Gastrocnemius medialis (tissue), 4 donors: ENCODE measurements around the gene MACROD2. TPM values are rescaled to one million over a fixed set of nuclear protein-coding genes. Genes with fewer than 3 reads are reported as not detected.

ENCODE experiments used
- ATAC-seq, 2 donors: fragments of 150-250 bp; one replicate each; pipeline ENCODE4 v1.9.1; 2016
- DNase-seq, 2 donors: peaks; one replicate each; pipeline ENCODE4 v3.0.0-alpha.2; 2019
- H3K27ac ChIP-seq, 4 donors: fragments of 200-600 bp; sonication (generic); 1 replicate in 1 of 4; 2 replicates in 3 of 4; pipeline ENCODE4 v1.5.1; 2016 to 2018; ENCODE audit warnings: mild to moderate bottlenecking in 2 of 4, moderate library complexity in 1 of 4
- H3K27me3 ChIP-seq, 3 donors: fragments of 200-600 bp; sonication (generic) in 2 of 3; 1 replicate in 1 of 3; 2 replicates in 2 of 3; pipeline versions ENCODE4 v1.5.1 to v1.6.0; 2016 to 2019; ENCODE audit warnings: mild to moderate bottlenecking in 1 of 3, moderate library complexity in 1 of 3
- H3K36me3 ChIP-seq, 2 donors: fragments of 200-600 bp; sonication (generic) in 1 of 2; one replicate each; pipeline ENCODE4 v1.5.1; 2017 to 2018
- H3K4me1 ChIP-seq, 2 donors: fragments of 200-600 bp; sonication (generic) in 1 of 2; one replicate each; pipeline ENCODE4 v1.5.1; 2016 to 2017; ENCODE audit warnings: mild to moderate bottlenecking in 2 of 2
- H3K4me3 ChIP-seq, 4 donors: fragments of 200-600 bp; sonication (generic) in 3 of 4; 1 replicate in 1 of 4; 2 replicates in 3 of 4; pipeline ENCODE4 v1.5.1; 2016 to 2019; ENCODE audit warnings: mild to moderate bottlenecking in 2 of 4
- H3K9me3 ChIP-seq, 3 donors: fragments of 200-600 bp; sonication (generic) in 2 of 3; 1 replicate in 1 of 3; 2 replicates in 2 of 3; pipeline ENCODE4 v1.5.1; 2016 to 2019
- POLR2A ChIP-seq, 2 donors: fragments of 450-650 bp; IDR thresholded peaks; one replicate each; pipeline ENCODE4 v1.6.1; 2017; ENCODE audit warnings: antibody characterized with exemption in 2 of 2, mild to moderate bottlenecking in 2 of 2, moderate library complexity in 2 of 2
- in situ Hi-C, 4 donors: fragments of 200-750 bp; cut with MboI; loops; one replicate each; pipeline versions ENCODE4 v1.15.0 to v1.8.0; 2017; ENCODE audit warnings: low sequenced_read_pairs in 4 of 4
- intact Hi-C: fragments of 100-400 bp; cut with DNase I; formaldehyde crosslinking; loops from one replicate; pipeline ENCODE4 v1.15.1; 2023; ENCODE audit warnings: low total_unique reads
- total RNA-seq, 4 donors: library from RNA; depleted of rRNA; stranded (reverse); fragments of >200 nt; gene quantifications; one replicate each; pipeline versions ENCODE4 v1.1.0 to v1.2.3, GENCODE V29; 2016
- TF ChIP-seq, protein P1 (sequence below), 5 experiments: fragments of 450-650 bp in 3 of 5; fragments of 200-600 bp in 2 of 5; sonication (generic) in 2 of 5; IDR thresholded peaks in 4 of 5; conservative IDR thresholded peaks in 1 of 5; 1 replicate in 4 of 5; 2 replicates in 1 of 5; pipeline ENCODE4 v1.5.1; 2016 to 2019; ENCODE audit warnings: antibody characterized with exemption in 5 of 5, mild to moderate bottlenecking in 3 of 5, moderate library complexity in 3 of 5

Gene MACROD2
- total RNA-seq, 4 donors from 2014 or later, result 1.8 to 10.2 (median 3.6) TPM

DNA sequence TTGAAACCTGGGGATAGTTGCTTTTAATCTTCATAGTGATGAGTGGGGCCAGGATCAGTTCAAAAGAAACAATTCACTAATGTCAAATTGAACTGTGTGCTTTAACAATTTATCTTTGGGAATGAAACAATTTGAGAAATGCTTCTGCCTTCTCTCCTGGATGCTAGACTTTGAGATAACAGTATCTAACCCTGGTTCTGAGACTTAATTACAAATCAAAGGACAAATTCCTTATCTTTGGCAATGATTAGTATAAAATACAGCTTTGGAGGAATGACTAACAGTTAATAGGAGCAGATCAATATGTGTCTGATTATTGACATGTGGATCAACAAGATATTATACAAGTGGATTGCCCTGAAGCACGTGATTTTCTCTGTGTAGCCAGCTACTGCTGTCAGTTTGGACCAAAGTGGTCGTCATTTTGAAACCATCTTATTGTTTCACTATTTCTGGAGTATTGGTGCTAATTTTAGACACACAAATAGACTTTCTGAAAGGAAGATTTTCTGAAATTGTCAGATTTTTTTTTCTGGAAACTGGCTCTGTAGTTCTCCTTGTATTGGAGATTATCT, 348.3 kb downstream of the MACROD2 start:
- no peaks in the 10 kb centered on the region for H3K27me3 ChIP-seq
- H3K4me3 ChIP-seq, result no peak overlapping the region
- H3K27ac ChIP-seq, result no peak overlapping the region
- no peaks in the 10 kb centered on the region for H3K36me3 ChIP-seq
- peaks cover 6 to 10% of the 10 kb centered on the region in 2 donors for H3K4me1 ChIP-seq
- ATAC-seq, result no peak
- no peak for TF ChIP-seq POLR2A (IDR thresholded peaks at IDR 0.05)
- TF ChIP-seq, protein P1, sequence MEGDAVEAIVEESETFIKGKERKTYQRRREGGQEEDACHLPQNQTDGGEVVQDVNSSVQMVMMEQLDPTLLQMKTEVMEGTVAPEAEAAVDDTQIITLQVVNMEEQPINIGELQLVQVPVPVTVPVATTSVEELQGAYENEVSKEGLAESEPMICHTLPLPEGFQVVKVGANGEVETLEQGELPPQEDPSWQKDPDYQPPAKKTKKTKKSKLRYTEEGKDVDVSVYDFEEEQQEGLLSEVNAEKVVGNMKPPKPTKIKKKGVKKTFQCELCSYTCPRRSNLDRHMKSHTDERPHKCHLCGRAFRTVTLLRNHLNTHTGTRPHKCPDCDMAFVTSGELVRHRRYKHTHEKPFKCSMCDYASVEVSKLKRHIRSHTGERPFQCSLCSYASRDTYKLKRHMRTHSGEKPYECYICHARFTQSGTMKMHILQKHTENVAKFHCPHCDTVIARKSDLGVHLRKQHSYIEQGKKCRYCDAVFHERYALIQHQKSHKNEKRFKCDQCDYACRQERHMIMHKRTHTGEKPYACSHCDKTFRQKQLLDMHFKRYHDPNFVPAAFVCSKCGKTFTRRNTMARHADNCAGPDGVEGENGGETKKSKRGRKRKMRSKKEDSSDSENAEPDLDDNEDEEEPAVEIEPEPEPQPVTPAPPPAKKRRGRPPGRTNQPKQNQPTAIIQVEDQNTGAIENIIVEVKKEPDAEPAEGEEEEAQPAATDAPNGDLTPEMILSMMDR (IDR thresholded peaks at IDR 0.05 in 4 of 5, conservative IDR thresholded peaks at IDR 0.05 in 1 of 5), result no peak
- no peak for DNase-seq
- intact Hi-C loops, result no loop called here
- no peaks in the 10 kb centered on the region for H3K9me3 ChIP-seq
- in situ Hi-C loops, result no loop called here

- Histone ChIP-seq H3K27me3 (no peaks in the 10 kb centered on the region), H3K4me3 (no peak overlapping the region), H3K27ac (no peak overlapping the region), H3K4me1 (peaks cover 6 to 10% of the 10 kb centered on the region in 2 donors), H3K36me3 (no peaks in the 10 kb centered on the region), H3K9me3 (no peaks in the 10 kb centered on the region)
- in situ Hi-C loops, result no loop called here
- ATAC-seq (no peak), DNase-seq (no peak)
- TF ChIP-seq, protein P1 (IDR thresholded peaks at IDR 0.05 in 4 of 5, conservative IDR thresholded peaks at IDR 0.05 in 1 of 5), result no peak
- TF ChIP-seq POLR2A (IDR thresholded peaks at IDR 0.05), result no peak
- intact Hi-C loops, result no loop called here
Observed at GRCh38 chr20:14344746-14345145, 349.4 kb downstream of the MACROD2 start.

- Histone ChIP-seq H3K4me3 (no peak overlapping the region), H3K27me3 (no peaks in the 10 kb centered on the region), H3K36me3 (no peaks in the 10 kb centered on the region), H3K9me3 (no peaks in the 10 kb centered on the region), H3K4me1 (no peaks in the 10 kb centered on the region), H3K27ac (no peak overlapping the region)
- in situ Hi-C loops (no loop called here), intact Hi-C loops (no loop called here)
- no peak for DNase-seq
- TF ChIP-seq POLR2A (IDR thresholded peaks at IDR 0.05), result no peak
- TF ChIP-seq, protein P1 (IDR thresholded peaks at IDR 0.05 in 4 of 5, conservative IDR thresholded peaks at IDR 0.05 in 1 of 5), result no peak
- ATAC-seq, result no peak
Observed at GRCh38 chr20:14355791-14356190, 360.5 kb downstream of the MACROD2 start.

GRCh38 chr20:14360416-14360815, 365.1 kb downstream of the MACROD2 start:
- H3K36me3 ChIP-seq, result no peaks in the 10 kb centered on the region
- in situ Hi-C loops (no loop called here), intact Hi-C loops (no loop called here)
- H3K9me3 ChIP-seq, result no peaks in the 10 kb centered on the region
- no peak for TF ChIP-seq POLR2A (IDR thresholded peaks at IDR 0.05)
- TF ChIP-seq, protein P1 (IDR thresholded peaks at IDR 0.05 in 4 of 5, conservative IDR thresholded peaks at IDR 0.05 in 1 of 5), result no peak
- no peak for DNase-seq
- no peak overlapping the region for H3K4me3 ChIP-seq
- H3K27ac ChIP-seq, result no peak overlapping the region
- H3K4me1 ChIP-seq, result no peaks in the 10 kb centered on the region
- no peak for ATAC-seq
- no peaks in the 10 kb centered on the region for H3K27me3 ChIP-seq
